H9 (cell line): Measurements from ENCODE around the gene KLHDC9. TPM values are rescaled to one million over a fixed set of nuclear protein-coding genes. Genes with fewer than 3 reads are reported as not detected.

ENCODE experiments used
- DNase-seq: peaks from one replicate; pipeline ENCODE4 v3.0.0-alpha.2; 2017
- H2AFZ ChIP-seq: one replicate; pipeline ENCODE4 v1.6.1; 2013; ENCODE audit warnings: mild to moderate bottlenecking, low read length, control low read depth, moderate library complexity
- H2AK5ac ChIP-seq: 2 replicates; pipeline ENCODE4 v1.6.1; 2013; ENCODE audit warnings: low read length, control low read depth, mixed read lengths; ENCODE audit not compliant: insufficient read length
- H2BK120ac ChIP-seq: one replicate; pipeline ENCODE4 v1.6.1; 2013; ENCODE audit warnings: low read depth, mild to moderate bottlenecking, low read length, control low read depth, inconsistent platforms; ENCODE audit not compliant: poor library complexity, severe bottlenecking
- H2BK12ac ChIP-seq: 2 replicates; pipeline ENCODE4 v1.6.1; 2013; ENCODE audit warnings: low read length, control low read depth, mixed read lengths, low read depth; ENCODE audit not compliant: insufficient read length
- H2BK15ac ChIP-seq: 2 replicates; pipeline ENCODE4 v1.6.1; 2013; ENCODE audit warnings: low read depth, low read length, control low read depth
- H2BK20ac ChIP-seq: one replicate; pipeline ENCODE4 v1.6.1; 2013; ENCODE audit warnings: low read depth, mild to moderate bottlenecking, low read length, control low read depth, inconsistent platforms; ENCODE audit not compliant: poor library complexity, severe bottlenecking
- H2BK5ac ChIP-seq: 2 replicates; pipeline ENCODE4 v1.6.1; 2013; ENCODE audit warnings: low read length, control low read depth, mixed read lengths; ENCODE audit not compliant: insufficient read length
- H3K14ac ChIP-seq: 2 replicates; pipeline ENCODE4 v1.6.1; 2013; ENCODE audit warnings: low read length, control low read depth; ENCODE audit not compliant: insufficient read depth
- H3K18ac ChIP-seq: 2 replicates; pipeline ENCODE4 v1.6.1; 2013; ENCODE audit warnings: low read depth, mild to moderate bottlenecking, mixed read lengths, low read length, control low read depth; ENCODE audit not compliant: insufficient read length
- H3K23ac ChIP-seq: 2 replicates; pipeline ENCODE4 v1.6.1; 2013; ENCODE audit warnings: low read length, control low read depth, mixed read lengths, low read depth; ENCODE audit not compliant: insufficient read length
- H3K23me2 ChIP-seq: 2 replicates; pipeline ENCODE4 v1.6.1; 2013; ENCODE audit warnings: low read depth, mild to moderate bottlenecking, mixed read lengths, low read length, control low read depth; ENCODE audit not compliant: insufficient read length, poor library complexity, severe bottlenecking
- H3K27ac ChIP-seq: 2 replicates; pipeline ENCODE4 v1.5.1; 2013; ENCODE audit warnings: low read length, control low read depth, mixed read lengths, low read depth; ENCODE audit not compliant: insufficient read length
- H3K27me3 ChIP-seq: 2 replicates; pipeline ENCODE4 v1.6.1; 2013; ENCODE audit warnings: low read length, control low read depth, inconsistent platforms; ENCODE audit not compliant: insufficient read depth
- H3K4ac ChIP-seq: 2 replicates; pipeline ENCODE4 v1.6.1; 2013; ENCODE audit warnings: low read depth, mild to moderate bottlenecking, control low read depth, inconsistent platforms, low read length, moderate library complexity
- H3K4me1 ChIP-seq: 2 replicates; pipeline ENCODE4 v1.6.1; 2013; ENCODE audit warnings: low read length, control low read depth, inconsistent platforms; ENCODE audit not compliant: insufficient read depth
- H3K4me2 ChIP-seq: 2 replicates; pipeline ENCODE4 v1.6.1; 2013; ENCODE audit warnings: low read length, control low read depth, mixed read lengths; ENCODE audit not compliant: insufficient read length, insufficient read depth
- H3K56ac ChIP-seq: 2 replicates; pipeline ENCODE4 v1.6.1; 2013; ENCODE audit warnings: low read depth, mild to moderate bottlenecking, mixed read lengths, low read length, control low read depth; ENCODE audit not compliant: insufficient read length
- H3K79me1 ChIP-seq: 2 replicates; pipeline ENCODE4 v1.6.1; 2013; ENCODE audit warnings: low read depth, mild to moderate bottlenecking, moderate library complexity, low read length, control low read depth, inconsistent platforms; ENCODE audit not compliant: insufficient read depth, poor library complexity, severe bottlenecking
- H3K79me2 ChIP-seq: 2 replicates; pipeline ENCODE4 v1.6.1; 2013; ENCODE audit warnings: low read length, control low read depth, inconsistent platforms; ENCODE audit not compliant: insufficient read depth
- H3K9ac ChIP-seq: 2 replicates; pipeline ENCODE4 v1.6.1; 2013; ENCODE audit warnings: low read length, control low read depth, mixed read lengths; ENCODE audit not compliant: insufficient read length; ENCODE audit errors: extremely low read depth
- H3K9me3 ChIP-seq: one replicate; pipeline ENCODE4 v1.6.1; 2013; ENCODE audit warnings: low read depth, low read length, inconsistent platforms; ENCODE audit not compliant: control insufficient read depth
- H3T11ph ChIP-seq: one replicate; pipeline ENCODE4 v1.6.1; 2013; ENCODE audit warnings: mild to moderate bottlenecking, low read length, control low read depth, inconsistent platforms
- H4K20me1 ChIP-seq: one replicate; pipeline ENCODE4 v1.6.1; 2013; ENCODE audit not compliant: control insufficient read depth, insufficient read length, insufficient read depth
- H4K5ac ChIP-seq: 2 replicates; pipeline ENCODE4 v1.6.1; 2013; ENCODE audit warnings: low read depth, mild to moderate bottlenecking, mixed read lengths, low read length, control low read depth; ENCODE audit not compliant: insufficient read length
- H4K8ac ChIP-seq: replicated peaks from 2 replicates; pipeline ENCODE4 v1.6.1; 2013; ENCODE audit warnings: low read length, control low read depth, mixed read lengths, low read depth; ENCODE audit not compliant: insufficient read length
- H4K91ac ChIP-seq: 2 replicates; pipeline ENCODE4 v1.6.1; 2013; ENCODE audit warnings: low read depth, mild to moderate bottlenecking, moderate library complexity, mixed read lengths, low read length, control low read depth; ENCODE audit not compliant: insufficient read length
- H3K27ac Mint-ChIP-seq, 3 experiments: 2 replicates in 2 of 3; 3 replicates in 1 of 3; pipeline ENCODE4 v1.8.0; 2020 to 2021; ENCODE audit warnings: mixed read lengths in 3 of 3, mild to moderate bottlenecking in 1 of 3, moderate library complexity in 1 of 3
- H3K27me3 Mint-ChIP-seq: 2 replicates; pipeline ENCODE4 v1.8.0; 2021; ENCODE audit warnings: low read depth, mild to moderate bottlenecking, moderate library complexity, mixed read lengths
- H3K36me3 Mint-ChIP-seq, 3 experiments: 2 replicates in 2 of 3; 3 replicates in 1 of 3; pipeline ENCODE4 v1.8.0; 2020 to 2021; ENCODE audit warnings: low read depth in 3 of 3, mixed read lengths in 3 of 3; ENCODE audit not compliant: insufficient read depth in 1 of 3
- H3K4me1 Mint-ChIP-seq, 2 experiments: 2 replicates each; pipeline ENCODE4 v1.8.0; 2020; ENCODE audit warnings: mixed read lengths in 2 of 2
- H3K4me3 Mint-ChIP-seq, 2 experiments: 2 replicates in 1 of 2; 3 replicates in 1 of 2; pipeline ENCODE4 v1.8.0; 2020 to 2021; ENCODE audit warnings: mild to moderate bottlenecking in 2 of 2, mixed read lengths in 2 of 2, moderate library complexity in 1 of 2
- H3K9me3 Mint-ChIP-seq, 2 experiments: 2 replicates in 1 of 2; 3 replicates in 1 of 2; pipeline ENCODE4 v1.8.0; 2020; ENCODE audit warnings: mild to moderate bottlenecking in 2 of 2, mixed read lengths in 2 of 2, moderate library complexity in 1 of 2
- WGBS: extraction: QIAGEN DNeasy Blood & Tissue Kit; methylation state at CpG from one replicate; pipeline ENCODE4 v1.1.7; 2013; ENCODE audit warnings: missing lambda C conversion rate, low lambda C conversion rate, mixed read lengths; ENCODE audit not compliant: insufficient read length; ENCODE audit errors: extremely low coverage; 5-methylcytosine and 5-hydroxymethylcytosine counted together
- total RNA-seq: library from RNA; stranded (reverse); gene quantifications from 2 replicates; pipeline ENCODE4 v1.2.1, GENCODE V29; 2021
- TF ChIP-seq, protein P1 (sequence below): fragments of 200-600 bp; sonication (generic); conservative IDR thresholded peaks from 3 replicates; pipeline ENCODE4 v1.8.0; 2021; ENCODE audit warnings: antibody characterized with exemption, mild to moderate bottlenecking

The KLHDC9 gene
- total RNA-seq, 1 experiment from 2014 or later, result 6.6 TPM

DNA sequence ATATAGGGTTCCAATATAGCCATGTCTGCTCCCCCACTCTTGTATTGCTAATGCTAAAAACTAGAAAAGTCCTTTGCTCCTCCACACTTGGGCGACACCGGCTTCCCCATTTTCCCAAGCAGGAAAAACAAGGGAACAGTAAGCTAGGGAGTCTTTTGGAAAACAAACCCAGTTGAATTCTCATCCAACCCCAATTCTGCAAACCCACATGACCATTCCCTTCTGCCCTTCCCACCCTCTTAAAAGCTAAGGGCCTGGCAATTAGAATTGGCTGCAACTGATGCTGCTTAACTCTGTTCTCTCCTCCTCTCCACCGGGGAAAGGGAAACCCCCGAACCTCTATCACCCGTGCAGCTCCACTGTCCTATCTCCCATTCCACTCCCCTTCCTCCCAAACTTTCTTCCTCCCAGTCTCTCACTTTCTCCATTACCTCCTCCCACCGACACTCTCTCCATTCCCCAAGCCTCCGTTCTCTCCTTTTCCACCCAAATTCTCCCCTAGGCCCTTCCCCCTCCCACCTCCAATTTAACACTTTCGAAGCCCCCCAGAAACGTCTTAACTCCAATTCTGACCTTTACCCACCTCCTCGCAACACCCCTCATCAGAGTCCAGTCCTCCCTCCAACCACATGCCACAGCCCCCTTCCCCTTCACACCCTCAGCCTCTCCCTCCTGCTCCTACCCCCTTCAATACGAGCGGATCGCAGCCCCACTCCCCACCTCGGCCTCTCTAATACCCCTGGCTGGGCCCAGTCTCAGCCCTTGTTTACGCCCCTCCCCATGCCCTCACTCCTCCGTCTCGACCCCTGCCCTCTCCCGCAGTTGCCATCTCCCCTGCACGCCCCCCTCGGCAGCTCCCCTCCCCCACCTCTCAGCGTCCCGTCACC, 33.6 kb downstream of the KLHDC9 start:
- H3K9me3 Mint-ChIP-seq, result no peaks in the 10 kb centered on the region; a peak in 1 of 5 replicates
- Histone ChIP-seq H3K4me2 (peak overlapping the region; percentile 98), H3K27me3 (no peaks in the 10 kb centered on the region), H2AK5ac (no peak overlapping the region), H2BK12ac (no peak overlapping the region), H2BK15ac (no peak overlapping the region), H2BK5ac (no peak overlapping the region), H4K91ac (no peak overlapping the region), H3K9ac (peak overlapping the region; percentile 86), H3T11ph (no peak overlapping the region), H3K4ac (no peak overlapping the region), H3K23me2 (peaks cover 13% of the 10 kb centered on the region), H3K79me2 (peaks cover 6% of the 10 kb centered on the region; the same call in 1 of the 2 replicates), H3K27ac (peak overlapping the region; percentile 33), H3K18ac (peak overlapping the region; percentile 74), H3K56ac (no peak overlapping the region), H3K14ac (peak overlapping the region; percentile 86), H2AFZ (no peak overlapping the region), H4K8ac (no peak overlapping the region), H3K4me1 (no peaks in the 10 kb centered on the region), H3K23ac (no peak overlapping the region), H2BK20ac (no peak overlapping the region), H4K5ac (no peak overlapping the region), H4K20me1 (no peaks in the 10 kb centered on the region), H3K79me1 (peaks cover 8% of the 10 kb centered on the region), H2BK120ac (no peak overlapping the region), H3K9me3 (no peaks in the 10 kb centered on the region)
- DNase-seq, result no peak
- no peak overlapping the region; a peak in 1 of 5 replicates for H3K4me3 Mint-ChIP-seq
- H3K36me3 Mint-ChIP-seq, result peaks cover 5 to 35% (median 33%) of the 10 kb centered on the region in 3 experiments; a peak in 6 of 7 replicates
- TF ChIP-seq, protein P1, sequence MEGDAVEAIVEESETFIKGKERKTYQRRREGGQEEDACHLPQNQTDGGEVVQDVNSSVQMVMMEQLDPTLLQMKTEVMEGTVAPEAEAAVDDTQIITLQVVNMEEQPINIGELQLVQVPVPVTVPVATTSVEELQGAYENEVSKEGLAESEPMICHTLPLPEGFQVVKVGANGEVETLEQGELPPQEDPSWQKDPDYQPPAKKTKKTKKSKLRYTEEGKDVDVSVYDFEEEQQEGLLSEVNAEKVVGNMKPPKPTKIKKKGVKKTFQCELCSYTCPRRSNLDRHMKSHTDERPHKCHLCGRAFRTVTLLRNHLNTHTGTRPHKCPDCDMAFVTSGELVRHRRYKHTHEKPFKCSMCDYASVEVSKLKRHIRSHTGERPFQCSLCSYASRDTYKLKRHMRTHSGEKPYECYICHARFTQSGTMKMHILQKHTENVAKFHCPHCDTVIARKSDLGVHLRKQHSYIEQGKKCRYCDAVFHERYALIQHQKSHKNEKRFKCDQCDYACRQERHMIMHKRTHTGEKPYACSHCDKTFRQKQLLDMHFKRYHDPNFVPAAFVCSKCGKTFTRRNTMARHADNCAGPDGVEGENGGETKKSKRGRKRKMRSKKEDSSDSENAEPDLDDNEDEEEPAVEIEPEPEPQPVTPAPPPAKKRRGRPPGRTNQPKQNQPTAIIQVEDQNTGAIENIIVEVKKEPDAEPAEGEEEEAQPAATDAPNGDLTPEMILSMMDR, result no peak
- WGBS, result 100% methylated on average over 1 of the region's 22 CpGs
- peak overlapping the region; percentile 76 to 99 (median 93); a peak in 6 of 7 replicates for H3K27ac Mint-ChIP-seq
- no peaks in the 10 kb centered on the region for H3K27me3 Mint-ChIP-seq
- peaks cover 18 to 19% of the 10 kb centered on the region in 2 experiments for H3K4me1 Mint-ChIP-seq
